HG03060 (cell line): ENCODE results near the gene SNRPD2.
"Not testable (repeated sequence)": the region's sequence is repeated elsewhere in the genome, so short reads cannot be mapped to it uniquely, and the experiment has no call there.

Experiments used
- ATAC-seq: cut with Tn5 transposase; IDR thresholded peaks from one replicate; pipeline ENCODE4 v1.9.1; 2021; ENCODE audit warnings: low read depth, moderate number of reproducible peaks; ENCODE audit not compliant: unreplicated experiment

Gene SNRPD2

DNA sequence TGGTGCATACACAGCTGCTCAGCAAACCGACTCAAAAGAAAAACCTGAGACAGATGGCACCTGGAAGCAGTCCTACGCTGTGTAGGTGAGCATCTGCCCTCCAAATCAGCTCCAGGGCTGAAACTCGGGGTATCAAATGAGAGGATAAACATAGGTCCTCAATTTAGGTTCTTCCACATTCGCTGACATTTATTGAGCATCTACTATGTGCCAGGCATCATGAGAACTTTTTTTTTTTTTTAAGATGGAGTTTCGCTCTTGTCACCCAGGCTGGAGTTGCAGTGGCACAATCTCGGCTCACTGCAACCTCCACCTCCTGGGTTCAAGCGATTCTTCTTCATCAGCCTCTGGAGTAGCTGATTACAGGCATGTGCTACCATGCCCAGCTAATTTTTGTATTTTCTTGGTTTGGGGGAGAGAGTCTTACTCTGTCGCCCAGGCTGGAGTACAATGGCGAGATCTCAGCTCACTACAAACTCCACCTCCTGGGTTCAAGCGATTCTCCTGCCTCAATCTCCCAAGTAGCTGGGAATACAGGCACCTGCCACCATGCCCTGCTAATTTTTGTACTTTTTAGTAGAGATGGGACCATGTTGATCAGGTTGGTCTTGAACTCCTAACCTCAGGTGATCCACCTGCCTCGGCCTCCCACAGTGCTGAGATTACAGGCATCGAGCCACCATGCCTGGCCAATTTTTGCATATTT, 14.1 kb upstream of the SNRPD2 start:
- ATAC-seq = no peak

- ATAC-seq = no peak
Observed at GRCh38 chr19:45705115-45705514, 13.4 kb upstream of the SNRPD2 start.

DNA sequence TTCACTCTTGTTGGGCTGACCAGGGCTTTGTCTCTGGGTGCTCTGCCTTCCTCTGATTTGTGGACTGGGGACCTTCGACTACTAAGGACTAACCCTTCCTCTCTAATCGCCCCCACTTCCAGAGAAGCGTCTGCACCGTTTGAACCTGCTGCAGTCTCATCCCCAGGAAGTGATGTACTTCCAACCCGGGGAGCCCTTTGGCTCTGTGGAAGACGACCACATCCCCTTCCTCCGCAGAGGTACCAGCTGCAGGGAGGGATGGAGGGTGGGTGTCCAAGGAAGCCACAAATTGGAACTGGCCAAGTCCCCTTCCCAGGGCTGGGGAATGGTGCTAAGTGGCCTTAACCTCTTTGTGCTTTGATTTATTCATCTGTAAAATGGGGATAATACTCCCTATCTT, 9.9 kb upstream of the SNRPD2 start:
- no peak for ATAC-seq

DNA sequence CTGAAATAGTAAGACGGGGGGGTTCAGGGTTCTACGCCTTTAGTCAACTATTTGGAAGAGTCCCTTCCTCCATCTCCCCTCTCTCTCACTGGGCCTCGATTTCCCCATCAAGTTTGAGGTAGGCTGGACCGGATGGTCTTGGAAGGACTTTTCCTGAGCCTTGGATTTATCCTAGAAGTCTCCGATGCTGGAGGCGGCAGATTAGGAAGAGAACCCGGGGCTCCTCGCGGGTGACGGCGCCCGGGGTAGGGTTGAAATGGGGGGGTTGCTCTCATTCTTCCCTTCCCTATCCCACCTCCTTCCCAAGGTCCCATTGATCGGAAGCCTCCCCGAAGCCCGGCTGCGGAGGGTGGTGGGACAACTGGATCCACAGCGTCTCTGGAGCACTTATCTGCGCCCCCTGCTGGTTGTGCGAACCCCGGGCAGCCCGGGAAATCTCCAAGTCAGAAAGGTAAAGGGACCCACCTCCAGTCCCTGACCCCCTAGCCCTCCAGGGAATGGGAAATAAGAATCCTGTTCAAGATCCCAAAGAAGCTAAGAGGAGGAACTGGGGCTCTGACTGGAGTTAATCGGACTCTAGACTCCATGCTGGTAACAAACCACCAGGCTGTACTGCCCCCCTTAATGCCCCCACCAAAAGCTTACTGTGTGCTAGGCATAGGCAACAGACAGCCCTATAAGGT, 1.5 kb upstream of the SNRPD2 start:
- no peak for ATAC-seq

DNA sequence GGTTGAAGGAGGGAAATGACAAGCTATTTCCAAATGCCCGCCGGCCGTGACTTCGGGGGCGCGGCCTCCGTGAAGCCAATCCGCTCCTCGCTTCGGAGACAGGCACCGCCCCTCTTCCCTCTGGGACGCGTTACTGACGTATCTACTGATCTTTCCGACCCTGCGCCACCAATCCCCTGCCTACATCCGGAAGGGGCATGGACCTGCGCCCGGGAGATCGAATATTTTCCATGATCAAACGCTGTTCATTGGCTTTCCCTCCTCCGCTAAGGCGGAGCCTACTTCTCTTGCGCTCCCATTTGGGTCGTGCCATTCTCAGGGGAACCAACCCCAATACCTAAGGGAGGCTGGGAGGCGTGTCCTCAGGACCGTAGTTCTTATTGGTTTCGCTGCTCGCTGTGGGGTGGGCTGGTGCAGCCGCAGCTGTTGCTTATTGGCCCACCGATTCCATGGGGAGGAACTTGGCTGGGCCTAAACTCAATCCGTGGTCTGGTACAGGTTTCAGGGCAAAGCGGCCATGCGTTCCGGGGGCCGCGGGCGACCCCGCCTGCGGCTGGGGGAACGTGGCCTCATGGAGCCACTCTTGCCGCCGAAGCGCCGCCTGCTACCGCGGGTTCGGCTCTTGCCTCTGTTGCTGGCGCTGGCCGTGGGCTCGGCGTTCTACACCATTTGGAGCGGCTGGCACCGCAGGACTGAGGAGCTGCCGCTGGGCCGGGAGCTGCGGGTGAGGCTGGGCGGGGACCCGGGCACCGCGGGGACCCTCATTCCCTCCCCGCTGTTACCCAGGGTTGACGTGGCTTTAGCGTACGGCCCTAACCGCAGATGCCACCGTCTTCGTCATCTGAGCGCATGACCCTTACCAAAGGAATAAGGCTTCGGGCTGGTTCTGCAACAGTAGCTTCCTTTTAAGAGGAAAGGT, 693 bp upstream of the SNRPD2 start, which contains the start of gene QPCTL:
Gene QPCTL (plus strand): TSS at position 480 of the 919 bp plus-strand sequence. CDS start 38 bp downstream, at position 518.
- peak; percentile 79 for ATAC-seq

DNA sequence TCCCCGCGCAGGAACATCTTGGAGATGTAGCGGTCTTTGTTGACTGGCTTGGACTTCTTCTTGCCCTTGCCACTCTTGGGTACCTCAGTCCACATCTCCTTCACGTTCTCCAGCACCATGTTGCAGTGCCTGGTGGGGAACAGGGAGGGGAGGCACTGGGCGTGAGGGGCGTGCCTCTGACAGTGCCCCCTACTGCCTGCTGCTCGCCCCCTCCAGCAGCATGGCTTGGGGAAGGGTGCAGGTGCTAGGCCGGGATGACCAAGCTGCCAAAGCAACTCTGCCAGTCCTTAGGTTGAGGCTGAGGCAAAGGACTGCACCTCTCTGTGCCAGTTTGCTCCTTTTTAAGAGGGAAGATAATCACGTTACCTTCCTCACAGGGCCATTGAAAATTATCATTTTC, 4.2 kb downstream of the SNRPD2 start:
- ATAC-seq = no peak

- ATAC-seq = not testable (repeated sequence)
Observed at GRCh38 chr19:45685045-45685444, 6.7 kb downstream of the SNRPD2 start.

GRCh38 chr19:45682908-45683307, 8.8 kb downstream of the SNRPD2 start:
- no peak for ATAC-seq

DNA sequence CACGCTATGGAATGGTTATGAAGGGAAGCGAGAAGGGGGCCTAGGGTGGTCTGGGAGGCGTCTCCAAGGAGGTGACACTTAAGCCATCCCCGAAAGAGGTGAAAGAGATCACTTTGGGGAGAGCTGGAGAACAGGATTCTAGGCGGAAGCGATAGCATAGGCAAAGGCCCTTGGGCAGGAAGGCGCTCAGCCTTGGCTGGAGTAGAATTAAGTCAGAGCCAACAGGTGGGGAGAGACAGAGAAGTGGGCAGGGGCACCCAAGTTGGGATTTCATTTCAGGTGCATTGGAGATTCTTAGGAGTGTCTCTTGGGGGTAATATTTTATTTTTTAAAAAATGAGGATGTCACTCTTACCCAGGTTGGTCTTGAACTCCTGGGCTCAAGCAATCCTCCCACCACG, 9.6 kb downstream of the SNRPD2 start:
- no peak for ATAC-seq

GRCh38 chr19:45681391-45682015, 10.2 kb downstream of the SNRPD2 start:
- ATAC-seq = no peak

DNA sequence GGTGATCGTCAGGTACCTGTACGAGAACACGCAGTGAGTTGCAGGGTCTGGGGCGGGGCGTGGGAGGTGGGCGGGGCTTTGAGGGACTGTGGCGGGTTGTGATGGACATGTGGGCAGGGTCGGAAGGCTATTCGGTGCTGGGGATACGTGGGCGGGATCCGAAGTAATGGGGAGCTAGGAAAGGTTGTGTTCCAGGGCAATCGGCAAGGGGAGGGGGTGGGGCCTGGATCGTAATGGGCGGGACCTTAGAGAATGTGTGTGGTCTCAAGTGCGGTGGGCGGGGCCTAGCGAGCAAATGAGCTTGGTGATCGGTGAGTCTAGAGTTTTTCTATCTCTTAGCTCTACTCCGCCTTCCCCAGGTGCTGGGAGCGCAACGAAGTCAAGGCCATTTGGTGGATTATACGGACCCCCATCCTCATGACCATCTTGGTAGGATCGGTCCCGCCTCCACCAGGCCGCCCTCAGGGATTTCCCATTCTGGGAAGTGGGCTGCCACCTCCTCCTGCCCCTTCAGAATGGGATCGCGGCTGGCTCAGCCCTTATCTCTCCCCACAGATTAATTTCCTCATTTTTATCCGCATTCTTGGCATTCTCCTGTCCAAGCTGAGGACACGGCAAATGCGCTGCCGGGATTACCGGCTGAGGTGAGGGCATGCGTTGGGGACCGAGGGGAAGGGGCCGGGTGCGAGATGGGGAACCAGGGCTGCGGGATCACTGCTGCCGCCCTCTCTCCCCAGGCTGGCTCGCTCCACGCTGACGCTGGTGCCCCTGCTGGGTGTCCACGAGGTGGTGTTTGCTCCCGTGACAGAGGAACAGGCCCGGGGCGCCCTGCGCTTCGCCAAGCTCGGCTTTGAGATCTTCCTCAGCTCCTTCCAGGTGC, 14.2 kb downstream of the SNRPD2 start:
- ATAC-seq = no peak

DNA sequence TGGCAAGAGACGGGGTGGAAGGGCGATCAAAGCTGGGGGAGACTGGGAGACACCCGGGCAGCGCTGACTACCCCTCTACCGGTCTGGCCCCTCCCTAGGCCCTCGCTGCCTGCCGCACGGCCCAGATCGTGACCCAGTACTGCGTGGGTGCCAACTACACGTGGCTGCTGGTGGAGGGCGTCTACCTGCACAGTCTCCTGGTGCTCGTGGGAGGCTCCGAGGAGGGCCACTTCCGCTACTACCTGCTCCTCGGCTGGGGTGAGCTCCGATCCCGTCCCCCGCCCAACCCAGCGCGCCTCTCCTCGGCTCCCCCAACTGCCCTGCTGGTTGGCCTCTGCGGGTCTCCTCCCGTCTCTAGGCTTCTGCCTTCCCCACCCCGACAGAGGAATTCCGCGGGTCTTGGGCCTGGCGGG, 14.9 kb downstream of the SNRPD2 start:
- ATAC-seq = no peak

GRCh38 chr19:45674946-45675345, 16.8 kb downstream of the SNRPD2 start:
- no peak for ATAC-seq

DNA sequence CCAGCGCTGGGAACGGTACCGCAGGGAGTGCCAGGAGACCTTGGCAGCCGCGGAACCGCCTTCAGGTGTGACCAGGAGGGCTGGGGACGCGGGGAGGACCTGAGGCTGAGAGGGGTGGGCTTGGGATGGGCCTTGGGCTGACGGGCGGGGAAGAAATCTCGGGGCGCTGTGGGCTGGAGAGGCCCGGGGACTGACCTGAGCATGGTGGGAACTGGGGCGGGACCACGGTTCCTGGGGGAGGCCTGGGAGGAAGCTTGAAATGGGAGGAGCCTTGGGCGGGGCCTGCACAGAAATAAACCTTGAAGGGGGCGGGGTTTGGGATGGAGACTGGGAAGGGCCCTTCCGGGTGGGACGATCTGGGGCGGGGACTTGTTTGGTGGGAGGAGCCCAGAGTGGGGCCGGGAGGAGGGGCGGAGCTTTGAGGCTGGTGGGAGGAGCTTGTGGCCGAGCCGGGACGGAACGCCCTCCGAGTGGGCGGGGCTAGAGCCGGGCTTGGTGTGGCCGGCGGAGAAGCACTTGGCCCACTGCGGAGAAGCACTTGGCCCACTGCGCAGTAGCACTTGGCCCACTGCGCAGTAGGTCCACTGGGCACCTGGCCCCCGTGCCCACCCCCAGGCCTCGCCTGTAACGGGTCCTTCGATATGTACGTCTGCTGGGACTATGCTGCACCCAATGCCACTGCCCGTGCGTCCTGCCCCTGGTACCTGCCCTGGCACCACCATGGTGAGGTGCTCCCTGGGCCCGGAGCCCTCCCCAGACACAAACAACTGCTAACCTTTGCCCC, 20.9 kb downstream of the SNRPD2 start:
- no peak for ATAC-seq

DNA sequence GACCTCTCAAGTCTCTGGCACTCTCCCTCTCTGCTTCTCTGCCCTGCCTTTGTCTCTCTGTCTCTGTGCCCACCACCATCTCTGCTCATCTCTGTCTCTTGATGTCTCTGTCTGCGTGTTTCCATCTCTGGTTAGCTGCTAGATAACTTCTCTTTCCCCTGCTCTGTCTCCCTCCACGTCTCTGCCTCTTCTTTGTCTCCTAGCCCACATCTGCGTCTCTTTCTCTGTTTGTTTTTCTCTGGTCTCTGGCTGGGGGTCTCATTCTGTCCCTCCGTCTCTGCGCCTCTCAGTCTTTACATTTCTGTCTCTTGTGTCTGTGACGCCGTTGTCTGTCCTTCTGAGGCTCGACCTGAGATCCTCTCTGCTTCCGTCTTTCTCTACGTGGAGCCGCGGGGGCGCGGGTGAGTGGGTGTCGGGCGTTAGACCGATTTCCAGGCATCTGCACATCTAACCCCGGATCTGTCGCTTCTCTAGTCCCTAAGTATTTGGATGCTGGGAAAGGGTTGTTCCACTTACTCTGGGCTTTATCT, 23.3 kb downstream of the SNRPD2 start:
- ATAC-seq = no peak

DNA sequence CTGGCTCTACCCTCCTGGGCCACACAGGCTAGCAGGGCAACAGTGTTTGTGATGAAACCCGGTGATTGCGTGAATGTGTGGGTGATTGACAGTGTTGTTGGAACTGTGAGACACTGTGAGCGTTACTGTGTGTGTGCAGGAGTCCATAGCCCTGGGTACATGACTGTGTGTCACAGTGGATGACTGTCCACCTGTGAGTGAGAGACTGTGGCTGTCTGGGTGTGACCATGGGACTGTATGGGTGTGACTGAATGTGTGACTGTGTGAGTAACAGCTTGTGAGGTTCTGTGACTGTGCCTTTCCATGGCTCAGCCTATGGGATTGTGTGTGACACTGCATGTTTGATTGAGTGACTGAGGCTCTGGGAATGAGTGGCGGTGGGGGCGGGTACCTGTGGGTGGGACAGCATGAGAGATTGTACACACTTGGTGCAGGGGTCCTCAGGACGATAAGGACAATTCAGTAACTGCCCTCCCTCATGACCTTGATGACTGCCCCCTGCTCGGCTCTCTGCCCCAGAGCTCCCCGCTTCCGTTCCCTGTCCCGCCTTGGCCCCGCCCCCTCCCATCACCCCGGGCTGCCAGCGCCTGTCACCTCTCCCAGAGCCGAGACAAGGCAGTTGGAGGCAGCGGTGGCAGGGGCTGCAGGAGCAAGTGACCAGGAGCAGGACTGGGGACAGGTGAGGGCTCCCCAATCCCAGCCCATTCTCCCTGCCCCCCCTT, 24.0 kb downstream of the SNRPD2 start, which contains the start of gene GIPR:
Gene GIPR (plus strand): TSS at position 602 of the 722 bp plus-strand sequence. CDS start 1,300 bp downstream, outside the sequence.
- no peak for ATAC-seq

DNA sequence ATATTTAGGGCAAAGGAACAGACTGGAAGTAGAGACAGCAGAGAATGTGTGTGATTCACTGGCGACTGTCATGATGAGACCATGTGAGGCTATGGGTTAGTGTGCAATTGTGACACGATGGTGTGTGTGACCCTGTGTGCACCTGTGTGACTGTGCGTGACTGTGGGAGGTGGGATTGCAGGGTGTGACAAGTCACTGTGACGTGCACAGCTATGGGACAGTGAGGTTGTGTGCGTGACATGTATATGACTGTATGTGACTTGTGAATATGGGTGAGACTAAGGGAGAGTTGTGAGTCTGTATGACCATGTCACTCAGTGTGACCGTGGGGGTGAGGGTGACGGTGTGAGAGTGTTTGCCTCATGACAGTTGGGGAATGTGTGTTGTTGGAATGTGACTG, 27.2 kb downstream of the SNRPD2 start:
- no peak for ATAC-seq

GRCh38 chr19:45663800-45664199, 28.0 kb downstream of the SNRPD2 start:
- ATAC-seq = no peak
